Brain pericyte (primary cell): ENCODE measurements around the gene SMAD3.

Experiments
- DNase-seq: peaks from one replicate; pipeline ENCODE4 v3.0.0-alpha.2; 2012; ENCODE audit warnings: low read depth, low spot score

SMAD3 gene

DNA sequence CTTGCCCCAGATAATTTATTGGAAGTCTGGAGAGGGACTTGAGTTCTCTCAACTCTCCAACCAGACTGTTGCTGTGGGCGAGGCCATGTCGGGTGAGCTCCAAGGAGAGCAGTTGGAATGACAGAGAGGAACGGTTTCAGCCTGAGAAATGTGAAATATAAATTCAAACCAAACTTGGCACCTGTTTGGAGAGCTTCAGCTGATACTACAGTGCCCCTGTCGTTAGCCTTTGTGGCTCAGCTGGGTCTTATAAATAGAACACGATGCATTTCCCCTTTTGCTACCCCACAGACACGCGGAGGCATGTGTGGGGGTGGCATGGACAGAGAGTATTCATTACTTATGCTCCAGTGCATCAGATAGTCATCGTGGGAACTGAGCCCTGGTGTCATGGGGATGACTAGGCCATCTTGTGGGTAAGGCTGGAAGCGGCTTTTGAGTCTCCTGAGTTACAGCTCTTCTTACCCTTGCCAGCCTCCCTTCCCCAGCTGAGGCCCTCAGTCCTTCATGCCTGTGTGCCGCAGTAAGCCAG is 15.6 kb downstream of the SMAD3 start:
- no peak for DNase-seq

DNA sequence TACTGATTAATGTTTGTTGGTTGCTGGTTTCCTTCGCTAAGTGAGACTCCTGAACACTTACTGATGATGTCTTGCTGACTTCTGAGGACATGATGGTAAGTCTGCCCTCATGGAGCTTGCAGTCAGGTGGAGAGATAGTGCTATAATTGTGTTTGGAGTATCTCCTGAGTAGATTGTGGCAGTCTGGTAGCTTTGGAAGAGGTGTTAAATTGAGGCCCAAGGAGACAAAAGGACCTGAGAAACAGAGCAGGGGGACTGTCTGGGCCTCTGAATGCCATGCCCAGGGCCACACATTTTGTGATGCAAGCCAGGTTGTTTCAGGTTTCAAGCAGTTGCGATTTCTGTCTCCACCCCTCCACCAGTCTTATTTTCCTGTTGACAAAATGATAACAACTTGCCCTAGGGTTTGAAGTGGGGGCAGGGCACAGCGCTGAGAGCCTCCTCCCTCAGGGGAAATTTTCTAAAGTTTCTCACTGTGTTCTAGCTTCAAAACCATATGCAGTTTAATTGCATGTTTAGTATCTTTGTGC is 16.7 kb downstream of the SMAD3 start:
- DNase-seq: no peak

DNA sequence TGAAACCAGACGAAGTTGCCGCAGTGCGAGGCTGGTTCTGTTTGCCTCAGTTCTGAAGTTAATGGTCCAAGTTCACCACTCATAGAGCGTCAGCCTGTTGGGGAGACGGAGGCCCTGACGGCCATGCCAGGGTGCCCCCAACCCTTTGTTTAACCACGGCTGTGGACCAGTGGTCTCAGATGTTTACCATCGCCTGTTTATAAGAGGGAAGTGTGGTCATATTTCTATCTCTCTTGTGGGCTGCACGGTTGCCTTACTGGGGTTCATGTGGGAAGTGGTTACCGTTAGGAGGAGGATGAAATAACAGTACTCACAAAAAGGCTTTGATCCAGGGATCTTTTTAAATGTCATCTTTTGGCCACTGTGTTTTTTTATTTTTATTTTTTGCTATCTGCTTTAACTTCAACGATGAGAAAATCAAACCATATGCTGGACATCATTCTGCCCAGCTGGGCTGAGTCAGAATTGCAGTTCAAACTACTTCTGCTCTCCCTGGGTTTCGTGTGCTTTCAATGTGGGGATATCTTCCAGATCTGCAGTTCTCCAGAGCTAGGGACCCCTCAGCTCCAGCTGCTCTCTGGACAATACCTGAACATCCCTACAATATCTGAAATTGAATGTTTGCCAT is 17.8 kb downstream of the SMAD3 start:
- no peak for DNase-seq

DNA sequence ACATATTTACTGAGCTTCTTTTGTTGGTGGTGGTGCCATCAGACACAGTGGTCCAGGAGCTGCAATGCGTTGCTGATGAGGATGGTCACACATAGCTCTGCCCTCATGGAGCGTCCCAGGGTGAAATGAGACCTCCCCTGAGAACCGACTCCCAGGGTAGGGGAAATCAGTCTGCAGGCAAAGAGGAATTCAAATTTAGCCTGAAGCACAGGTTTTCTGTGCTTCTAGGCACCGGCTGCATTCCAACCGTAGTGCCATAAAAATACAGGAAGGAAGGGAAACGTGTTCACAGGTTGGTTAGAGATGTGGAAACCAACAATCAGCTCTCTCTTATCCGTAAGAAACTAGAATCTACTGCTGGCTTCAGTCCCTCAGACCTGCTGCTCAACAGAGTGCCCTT is 19.2 kb downstream of the SMAD3 start:
- DNase-seq: no peak

DNA sequence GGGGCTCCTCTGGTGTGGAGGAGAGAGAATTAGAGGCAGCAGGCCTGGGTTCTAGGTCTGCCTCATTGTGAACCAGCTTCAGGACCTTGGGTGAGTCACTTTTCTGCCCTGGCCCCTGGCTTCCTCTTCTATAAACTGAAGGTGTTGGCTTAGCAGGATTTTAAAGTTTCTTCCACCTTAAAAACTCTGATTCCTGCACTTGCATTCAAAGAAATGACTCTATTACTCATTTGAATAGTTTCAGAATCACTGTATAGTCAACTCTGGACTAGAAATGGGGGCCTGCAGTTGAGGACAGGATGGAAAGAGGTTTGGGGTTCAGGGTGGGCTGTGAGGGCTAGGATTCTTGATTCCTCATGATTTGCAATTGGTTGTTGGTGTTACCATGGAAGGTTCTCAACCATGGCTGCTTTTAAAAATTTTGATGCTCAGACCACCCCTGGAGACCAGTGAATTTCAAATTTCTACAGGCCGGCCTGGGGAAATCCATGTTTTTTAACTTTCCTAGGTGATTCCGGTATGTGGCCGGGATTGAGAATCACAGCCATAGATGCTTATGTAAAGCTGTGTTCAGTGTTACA is 19.9 kb downstream of the SMAD3 start:
- DNase-seq: no peak

DNA sequence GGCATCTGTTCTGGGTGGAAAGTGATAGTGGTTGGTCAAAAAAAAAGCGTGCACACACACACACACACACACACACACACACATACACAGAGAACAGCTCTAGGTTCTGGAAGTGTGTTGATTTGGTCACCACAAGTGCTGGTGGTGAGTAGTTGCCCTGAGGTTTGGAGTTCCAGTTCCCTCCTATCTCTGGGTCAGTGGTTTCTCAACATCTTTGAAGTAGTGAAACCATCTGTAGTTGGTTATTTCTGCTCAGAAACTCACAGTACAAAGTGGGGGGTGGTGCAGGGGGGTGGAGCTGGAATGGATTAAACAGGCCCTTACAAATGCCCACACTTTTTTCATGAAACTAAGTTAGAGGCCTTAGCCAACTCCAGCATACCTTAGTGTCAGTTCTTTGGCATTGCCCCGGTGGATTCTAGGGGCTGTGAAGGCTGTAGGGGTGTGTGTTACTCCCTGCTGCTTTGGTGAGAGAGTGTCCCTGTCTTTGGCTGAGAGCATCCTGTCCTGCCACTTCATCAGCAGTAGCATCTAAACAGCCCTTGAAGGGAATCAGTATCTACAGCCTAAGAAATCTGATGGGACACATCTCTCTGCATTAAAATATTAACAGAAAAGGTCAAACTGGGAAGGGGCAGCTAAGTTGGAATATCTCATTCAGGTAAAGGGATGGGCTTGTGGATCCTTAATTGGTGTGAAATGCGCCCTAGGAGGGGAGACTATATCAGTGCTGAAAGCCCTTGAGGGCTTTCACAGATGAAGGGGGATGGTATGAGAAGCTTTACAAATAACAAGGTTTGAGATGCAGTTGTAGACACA is 20.6 kb downstream of the SMAD3 start:
- DNase-seq: no peak

DNA sequence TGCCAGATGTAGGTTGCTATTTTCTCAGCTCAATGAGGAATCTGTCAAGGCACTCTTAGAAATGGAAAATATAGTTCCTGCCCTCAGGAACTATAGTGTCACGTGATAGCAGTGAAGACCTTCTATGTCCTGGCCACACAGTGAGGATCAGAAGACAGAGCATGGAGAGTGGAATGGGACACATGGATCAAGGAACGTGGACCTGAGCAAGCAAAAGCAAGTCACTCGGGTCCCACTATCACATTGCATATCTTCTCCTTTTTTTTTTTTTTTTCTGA is 21.2 kb downstream of the SMAD3 start:
- DNase-seq: no peak

DNA sequence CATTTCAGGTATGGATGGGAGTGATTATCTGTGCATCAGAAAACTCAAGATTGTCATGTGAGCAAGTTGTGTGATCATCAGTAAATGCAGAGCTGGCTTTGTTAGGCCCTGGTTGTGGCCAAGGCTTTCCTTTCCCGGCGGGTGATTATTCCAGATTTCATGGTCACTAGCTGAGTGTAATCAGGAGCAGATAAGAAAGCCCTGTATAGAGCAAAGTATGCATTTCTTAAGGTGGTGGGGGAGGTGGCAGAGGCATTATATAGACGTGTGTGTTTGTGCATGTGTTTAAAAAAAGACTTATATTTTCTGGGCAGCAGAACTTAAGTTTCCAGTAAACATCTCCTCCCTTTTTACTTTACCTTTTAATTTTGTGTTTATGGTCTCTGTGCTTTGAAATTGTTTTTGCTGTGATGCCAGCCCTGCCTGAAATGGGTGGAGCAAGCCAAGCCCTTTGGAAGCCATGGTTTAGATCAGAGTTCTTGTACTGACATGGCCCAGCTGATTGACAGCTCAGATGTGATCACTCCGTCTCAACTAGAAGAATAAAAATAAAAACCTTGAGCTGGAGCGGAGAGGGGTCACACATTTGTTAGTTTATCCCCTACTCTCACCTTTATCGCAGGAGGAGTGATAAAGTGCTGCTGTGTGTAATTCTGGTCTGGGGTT is 22.2 kb downstream of the SMAD3 start:
- DNase-seq: no peak

DNA sequence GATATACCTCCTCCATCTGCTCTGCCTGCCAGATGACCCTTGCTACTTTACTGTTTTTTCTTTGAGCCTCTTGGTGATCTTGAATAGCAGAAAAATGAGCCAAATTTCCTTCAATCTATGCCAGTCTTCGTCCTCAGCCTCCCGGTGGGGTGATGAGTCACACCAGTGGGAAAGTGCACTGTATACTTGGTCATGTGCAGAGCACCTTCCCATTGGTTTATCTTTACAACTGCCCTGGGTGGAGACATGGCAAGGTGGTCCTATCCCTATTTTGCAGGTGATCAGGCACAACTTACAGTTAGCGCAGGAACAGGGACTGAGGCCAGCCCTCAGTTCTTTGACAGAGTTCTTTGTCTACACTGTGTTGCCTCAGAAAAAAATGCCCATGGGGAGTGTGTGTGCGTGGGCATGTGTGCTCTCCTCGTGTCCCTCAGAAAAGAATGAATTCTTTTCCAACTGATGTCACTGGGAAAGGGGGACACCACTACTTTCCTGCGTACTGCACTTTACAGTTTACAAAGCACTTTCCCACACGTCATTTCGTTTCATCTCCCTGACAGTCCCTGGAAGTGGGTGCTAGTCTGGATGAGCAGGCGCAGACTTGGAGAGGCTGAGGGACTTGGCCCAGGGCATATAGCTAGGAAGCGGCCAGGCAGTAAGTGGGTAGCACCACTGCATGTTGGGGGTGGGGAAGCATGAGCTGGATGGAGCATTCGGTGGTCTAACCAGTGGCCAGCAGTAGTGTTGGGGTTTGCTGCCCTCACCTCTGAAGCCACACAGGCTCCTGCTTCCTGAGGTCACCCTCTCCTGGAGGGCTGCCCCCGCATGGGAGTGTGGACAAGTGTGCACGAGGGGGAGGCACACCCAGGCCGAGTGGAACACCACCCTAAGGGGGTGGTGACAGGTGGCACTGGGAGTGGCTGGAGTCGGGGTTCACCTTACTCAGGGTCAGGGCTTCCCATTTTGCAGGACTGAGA is 24.1 kb downstream of the SMAD3 start:
- DNase-seq: no peak

DNA sequence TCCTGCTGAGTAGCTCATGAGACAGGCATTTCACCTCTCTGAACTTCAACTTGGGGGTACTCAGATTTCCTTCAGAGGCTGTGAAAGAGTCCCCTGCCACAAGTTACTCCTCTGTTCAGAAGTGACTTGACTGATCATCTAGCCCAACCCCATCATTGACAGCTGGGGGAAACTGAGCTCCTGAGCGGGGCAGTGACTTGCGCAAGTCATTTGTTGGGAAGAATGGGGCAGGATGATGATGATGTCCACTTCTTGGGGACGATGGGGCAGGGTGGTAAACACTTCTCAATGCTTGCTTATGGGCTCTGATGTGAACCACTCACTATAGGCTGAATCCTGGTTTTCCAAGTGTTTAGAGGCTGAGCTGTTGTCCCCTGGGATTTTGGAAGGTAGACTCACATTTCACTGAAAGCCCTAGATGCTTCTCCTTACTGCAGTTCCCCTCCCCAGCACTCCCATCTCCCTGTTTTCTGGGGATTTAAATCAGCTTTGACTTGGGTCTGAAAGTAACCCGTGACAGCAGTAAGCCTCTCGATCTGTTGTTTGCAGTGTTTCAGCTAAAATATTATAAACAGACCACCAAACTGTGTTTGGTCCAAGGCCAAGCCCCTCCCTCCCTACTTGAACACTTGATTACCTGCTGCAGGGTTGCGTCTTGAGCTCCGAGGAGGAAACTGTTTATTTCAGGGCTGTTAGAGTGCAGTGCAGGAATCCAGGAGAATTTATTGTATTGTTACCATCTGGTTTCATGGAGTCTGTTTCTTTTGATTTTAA is 25.1 kb downstream of the SMAD3 start:
- DNase-seq: no peak

DNA sequence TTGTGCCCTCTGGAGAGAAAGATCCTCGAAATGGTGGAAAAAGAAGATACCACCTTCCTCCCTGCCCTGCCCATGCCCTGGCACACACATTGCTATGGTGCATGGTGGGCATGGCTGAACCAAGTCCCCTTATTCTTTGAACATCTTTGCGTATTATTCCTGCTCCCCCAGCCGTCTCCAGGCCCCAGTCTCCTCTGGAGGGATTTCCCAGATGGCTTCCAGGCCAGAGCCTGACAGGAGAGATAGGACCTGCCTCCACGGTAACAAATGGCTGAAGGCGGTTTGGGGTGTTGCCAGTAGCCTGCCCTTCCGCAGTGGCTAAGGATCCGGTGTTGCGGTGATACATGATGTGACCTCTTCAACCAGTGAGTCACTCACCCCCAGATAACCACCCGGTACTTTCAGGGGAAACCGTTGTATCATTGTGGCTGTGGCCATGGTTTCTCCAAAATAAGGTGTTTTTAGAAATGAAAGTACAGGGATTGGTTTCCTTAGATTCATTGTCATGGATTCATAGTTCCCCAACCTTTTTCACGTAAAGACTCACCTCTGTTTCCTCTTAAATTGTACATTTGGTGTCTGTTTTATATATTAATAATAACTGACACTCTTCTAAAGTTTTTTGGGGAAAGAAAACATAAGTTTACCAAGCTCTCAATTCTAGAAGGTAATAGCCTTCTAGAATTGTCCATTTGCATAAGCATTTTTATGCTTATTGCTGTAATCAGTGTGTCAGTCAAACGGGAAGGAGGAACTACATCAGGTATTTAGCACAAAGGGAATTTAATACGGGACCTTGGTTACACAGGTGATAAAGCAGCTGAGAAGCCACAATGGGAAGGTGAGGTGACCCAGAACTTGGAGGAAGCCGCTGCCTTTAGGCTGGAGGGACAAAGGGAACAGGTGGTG is 25.9 kb downstream of the SMAD3 start:
- DNase-seq: no peak

DNA sequence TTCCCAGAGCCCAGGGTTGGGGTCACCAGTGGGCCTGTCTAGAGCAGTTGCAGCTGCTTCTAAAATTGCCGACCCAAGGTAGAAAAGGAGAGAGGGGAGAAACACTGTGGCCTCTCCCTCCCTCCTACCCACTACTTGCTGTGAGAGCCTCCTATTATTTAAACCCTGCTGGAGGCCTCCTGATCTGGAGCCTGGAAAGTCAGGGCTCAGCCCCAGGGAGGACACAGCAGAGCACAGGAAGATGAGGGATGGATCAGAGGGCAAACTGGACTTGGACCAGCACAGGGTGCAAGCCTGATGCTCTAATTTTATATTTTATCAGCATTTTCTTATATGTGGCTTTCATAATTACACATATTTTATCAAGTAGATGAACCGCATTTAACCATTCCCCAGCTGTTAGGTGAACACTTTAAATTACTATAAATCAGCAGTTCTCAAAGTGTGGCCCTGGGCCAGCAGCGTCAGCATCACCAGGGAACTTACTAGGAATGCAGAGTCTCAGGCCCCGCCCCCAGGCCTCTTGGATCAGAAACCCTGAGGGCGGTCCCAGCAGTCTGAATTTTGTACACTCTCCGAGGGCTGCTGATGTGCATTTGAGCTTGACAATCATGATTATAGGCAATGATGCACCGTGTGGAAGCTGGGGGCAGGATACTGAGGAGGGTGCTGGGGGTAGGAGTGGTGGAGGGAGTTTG is 26.7 kb downstream of the SMAD3 start:
- no peak for DNase-seq

DNA sequence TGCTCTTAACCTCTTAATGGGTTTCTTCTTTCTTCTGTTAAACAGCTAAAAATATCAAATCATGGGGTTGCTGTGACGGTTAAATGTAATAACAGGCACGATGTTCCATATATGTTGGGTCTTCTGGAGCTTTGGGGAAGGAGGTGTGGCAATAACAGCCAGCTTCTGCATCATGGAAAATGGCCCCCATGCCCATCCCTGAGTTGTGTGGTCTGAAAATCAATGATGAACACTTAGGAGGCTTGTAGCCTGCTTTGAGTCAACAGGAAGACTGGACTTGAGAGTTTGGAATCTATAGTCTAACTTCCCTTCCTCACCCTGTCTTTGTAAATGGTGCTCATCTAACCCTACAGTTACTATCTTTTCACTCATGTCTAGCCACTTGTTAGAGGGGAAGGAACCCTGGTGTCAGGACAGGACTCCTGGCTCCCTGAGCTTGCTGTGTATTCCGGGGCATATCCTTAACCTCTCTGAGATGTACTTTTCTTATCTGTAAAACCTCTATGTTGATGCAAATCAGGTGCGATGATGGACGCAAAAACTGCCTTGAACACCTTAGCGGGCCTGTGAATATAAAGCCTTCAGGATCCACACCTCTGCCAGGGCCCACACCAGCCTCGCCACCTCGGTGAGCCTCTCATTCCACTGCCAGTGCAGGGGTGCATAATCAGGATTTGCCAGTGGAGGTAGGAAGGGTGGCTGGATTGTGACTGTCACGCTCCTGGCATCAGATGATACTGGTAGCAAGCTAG is 27.5 kb downstream of the SMAD3 start:
- DNase-seq: no peak

DNA sequence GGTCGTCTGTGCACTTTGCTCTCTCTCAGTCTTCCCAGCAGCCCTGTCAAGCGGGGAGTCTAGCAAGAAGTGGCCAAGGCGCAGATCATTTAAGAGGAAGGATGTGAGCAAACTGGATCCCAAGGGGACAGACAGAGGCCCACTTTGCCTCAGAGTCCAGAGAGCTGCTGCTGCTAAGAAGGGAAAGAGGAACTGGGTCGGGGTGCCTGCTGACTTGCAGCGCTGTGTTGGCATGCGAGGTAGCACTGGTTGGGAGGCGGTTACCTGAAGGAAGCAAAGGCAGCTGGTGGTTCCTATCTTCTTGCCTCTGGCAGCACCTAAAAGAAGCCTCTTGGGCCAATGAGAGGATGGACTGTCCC is 28.1 kb downstream of the SMAD3 start:
- DNase-seq: no peak

DNA sequence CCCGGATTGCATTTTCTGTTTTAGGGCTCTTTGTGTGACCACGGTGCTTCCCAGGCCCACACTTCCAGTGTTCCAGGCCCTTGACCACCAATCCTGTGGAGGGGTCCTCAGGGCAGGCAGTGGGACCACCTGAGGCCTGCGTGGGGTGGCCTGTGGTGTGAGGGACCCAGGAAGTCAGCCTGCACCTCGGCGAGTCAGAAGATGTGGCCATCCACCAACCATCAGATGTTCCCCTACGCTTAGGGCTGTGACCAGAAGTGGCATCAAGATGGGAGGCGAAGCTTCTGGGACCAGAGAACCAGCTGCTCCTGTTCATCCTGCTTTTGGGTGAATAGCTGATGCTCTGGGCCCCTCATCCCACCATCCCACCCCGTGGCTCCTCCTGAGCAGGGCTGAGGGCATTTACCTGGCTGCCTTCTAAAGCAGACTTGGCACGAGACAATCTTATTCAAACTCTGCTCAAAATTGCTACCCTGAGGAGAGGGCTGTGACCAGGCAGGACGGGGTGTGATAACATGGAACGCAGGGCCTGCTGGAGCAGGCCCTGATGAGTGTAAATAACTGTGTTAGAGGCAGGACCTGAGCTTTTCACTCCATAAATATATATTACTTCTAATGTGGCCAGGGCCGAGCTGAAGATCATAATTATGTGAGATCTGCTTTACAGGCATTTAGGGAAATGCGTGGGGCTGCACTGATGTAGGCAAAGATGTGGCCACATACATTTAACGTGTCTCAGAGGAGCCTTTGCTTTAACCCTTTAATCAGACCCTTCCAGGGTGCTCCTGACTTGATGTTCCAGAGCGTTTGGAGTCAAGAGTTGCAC is 28.8 kb downstream of the SMAD3 start:
- DNase-seq: no peak

DNA sequence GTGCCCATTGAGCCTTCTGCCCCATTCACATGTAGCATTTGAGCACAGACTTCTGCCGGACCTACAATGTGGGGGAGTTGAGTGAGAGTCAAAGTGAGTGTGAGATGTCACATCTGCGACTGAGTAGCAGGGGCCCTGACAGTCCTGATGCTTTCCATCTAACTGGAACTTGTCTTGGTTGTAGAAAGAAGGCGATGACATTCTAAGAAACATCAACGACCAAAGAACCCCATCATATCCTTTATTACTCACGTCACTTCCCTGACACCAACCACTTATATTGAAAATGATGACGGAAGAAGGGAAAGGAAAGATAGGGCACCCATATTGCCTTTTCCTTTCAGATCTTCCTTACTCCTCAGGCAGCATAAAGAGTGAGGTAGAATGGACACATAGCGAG is 30.5 kb downstream of the SMAD3 start:
- no peak for DNase-seq
